Mesendoderm (in vitro differentiated cells): Measurements from ENCODE around the gene INPP5E.

ENCODE experiments used
- DNase-seq: peaks from one replicate; pipeline ENCODE4 v3.0.0; 2013
- H2AK5ac ChIP-seq: 2 replicates; pipeline ENCODE4 v1.6.1; 2013; ENCODE audit warnings: low read length, inconsistent platforms
- H2BK120ac ChIP-seq: 2 replicates; pipeline ENCODE4 v1.6.1; 2013; ENCODE audit warnings: low read depth, mild to moderate bottlenecking, low read length, moderate library complexity, mixed read lengths
- H2BK15ac ChIP-seq: replicated peaks from 2 replicates; pipeline ENCODE4 v1.6.1; 2013; ENCODE audit warnings: low read depth, mild to moderate bottlenecking, moderate library complexity
- H2BK5ac ChIP-seq: 2 replicates; pipeline ENCODE4 v1.6.1; 2013; ENCODE audit warnings: low read length, inconsistent platforms
- H3K18ac ChIP-seq: 2 replicates; pipeline ENCODE4 v1.6.1; 2013; ENCODE audit warnings: mild to moderate bottlenecking, low read length, mixed read lengths
- H3K23ac ChIP-seq: one replicate; pipeline ENCODE4 v1.6.1; 2013; ENCODE audit warnings: low read length
- H3K27ac ChIP-seq: 2 replicates; pipeline ENCODE4 v1.5.1; 2013; ENCODE audit warnings: low read depth, mild to moderate bottlenecking, inconsistent platforms, low read length, moderate library complexity
- H3K27me3 ChIP-seq: 2 replicates; pipeline ENCODE4 v1.6.1; 2013; ENCODE audit warnings: low read length, control low read depth, mild to moderate bottlenecking, inconsistent platforms; ENCODE audit not compliant: insufficient read depth, poor library complexity
- H3K36me3 ChIP-seq: 2 replicates; pipeline ENCODE4 v1.6.1; 2013; ENCODE audit warnings: low read length, inconsistent platforms; ENCODE audit not compliant: control insufficient read depth, insufficient read depth
- H3K4ac ChIP-seq: one replicate; pipeline ENCODE4 v1.6.1; 2013; ENCODE audit warnings: low read depth, mild to moderate bottlenecking, low read length, moderate library complexity
- H3K4me1 ChIP-seq: 2 replicates; pipeline ENCODE4 v1.6.1; 2013; ENCODE audit warnings: low read depth, low read length, inconsistent platforms; ENCODE audit not compliant: control insufficient read depth
- H3K4me2 ChIP-seq: 2 replicates; pipeline ENCODE4 v1.6.1; 2013; ENCODE audit warnings: low read length
- H3K4me3 ChIP-seq: 2 replicates; pipeline ENCODE4 v1.5.1; 2013; ENCODE audit warnings: mild to moderate bottlenecking, low read length
- H3K56ac ChIP-seq: one replicate; pipeline ENCODE4 v1.6.1; 2013; ENCODE audit warnings: low read length
- H3K79me1 ChIP-seq: 2 replicates; pipeline ENCODE4 v1.6.1; 2013; ENCODE audit warnings: low read length, inconsistent platforms
- H3K79me2 ChIP-seq: 2 replicates; pipeline ENCODE4 v1.6.1; 2013; ENCODE audit warnings: mild to moderate bottlenecking, low read length; ENCODE audit not compliant: control insufficient read depth, insufficient read depth
- H3K9ac ChIP-seq: 2 replicates; pipeline ENCODE4 v1.6.1; 2013; ENCODE audit warnings: low read length, inconsistent platforms
- H4K5ac ChIP-seq: one replicate; pipeline ENCODE4 v1.6.1; 2013; ENCODE audit warnings: low read length
- H4K8ac ChIP-seq: one replicate; pipeline ENCODE4 v1.6.1; 2013; ENCODE audit warnings: low read depth, mild to moderate bottlenecking, control low read depth, low read length, moderate library complexity
- WGBS: extraction: QIAGEN DNeasy Blood & Tissue Kit; methylation state at CpG from one replicate; pipeline ENCODE4 v1.1.7; 2013; ENCODE audit warnings: low lambda C conversion rate, missing lambda C conversion rate; ENCODE audit not compliant: insufficient coverage; ENCODE audit errors: extremely low coverage; 5-methylcytosine and 5-hydroxymethylcytosine counted together

Gene INPP5E

GRCh38 chr9:136424750-136425362, 14.8 kb downstream of the INPP5E start:
- H3K18ac ChIP-seq: no peak overlapping the region
- no peak overlapping the region for H2BK120ac ChIP-seq
- H2AK5ac ChIP-seq: no peak overlapping the region
- no peak overlapping the region for H3K27ac ChIP-seq
- H3K4me1 ChIP-seq: no peaks in the 10 kb centered on the region
- H2BK5ac ChIP-seq: no peak overlapping the region
- no peaks in the 10 kb centered on the region for H3K79me1 ChIP-seq
- H3K9ac ChIP-seq: no peak overlapping the region
- H3K36me3 ChIP-seq: peaks cover 6% of the 10 kb centered on the region
- no peaks in the 10 kb centered on the region for H3K27me3 ChIP-seq
- no CpG with 5 or more reads among the region's 27 CpGs for WGBS
- DNase-seq: no peak
- H2BK15ac ChIP-seq: no peak overlapping the region
- H3K23ac ChIP-seq: no peak overlapping the region
- H3K4me3 ChIP-seq: no peak overlapping the region
- H4K8ac ChIP-seq: no peak overlapping the region
- no peaks in the 10 kb centered on the region for H3K79me2 ChIP-seq
- no peak overlapping the region for H4K5ac ChIP-seq
- no peak overlapping the region for H3K4ac ChIP-seq
- H3K56ac ChIP-seq: no peak overlapping the region
- H3K4me2 ChIP-seq: no peak overlapping the region

GRCh38 chr9:136423432-136424146, 16.1 kb downstream of the INPP5E start:
- Histone ChIP-seq H4K5ac (no peak overlapping the region), H3K4me3 (no peak overlapping the region), H4K8ac (no peak overlapping the region), H3K9ac (no peak overlapping the region), H2BK15ac (no peak overlapping the region), H3K4me2 (no peak overlapping the region), H3K36me3 (peaks cover 8% of the 10 kb centered on the region), H3K23ac (no peak overlapping the region), H3K27me3 (no peaks in the 10 kb centered on the region), H3K79me2 (no peaks in the 10 kb centered on the region), H2AK5ac (no peak overlapping the region), H2BK5ac (no peak overlapping the region), H2BK120ac (no peak overlapping the region), H3K18ac (no peak overlapping the region), H3K4ac (no peak overlapping the region), H3K4me1 (no peaks in the 10 kb centered on the region), H3K79me1 (no peaks in the 10 kb centered on the region), H3K27ac (no peak overlapping the region), H3K56ac (no peak overlapping the region)
- no peak for DNase-seq
- no CpG with 5 or more reads among the region's 43 CpGs for WGBS

GRCh38 chr9:136422876-136423275, 16.8 kb downstream of the INPP5E start:
- Histone ChIP-seq H2AK5ac (no peak overlapping the region), H2BK120ac (no peak overlapping the region), H4K8ac (no peak overlapping the region), H2BK5ac (no peak overlapping the region), H3K79me1 (no peaks in the 10 kb centered on the region), H3K23ac (no peak overlapping the region), H3K18ac (no peak overlapping the region), H3K4ac (no peak overlapping the region), H3K27me3 (no peaks in the 10 kb centered on the region), H3K4me3 (no peak overlapping the region), H3K56ac (no peak overlapping the region), H3K27ac (no peak overlapping the region), H3K79me2 (no peaks in the 10 kb centered on the region), H2BK15ac (no peak overlapping the region), H3K4me1 (no peaks in the 10 kb centered on the region), H4K5ac (no peak overlapping the region), H3K4me2 (no peak overlapping the region), H3K9ac (no peak overlapping the region), H3K36me3 (peaks cover 14% of the 10 kb centered on the region)
- no peak for DNase-seq
- WGBS: no CpG with 5 or more reads among the region's 26 CpGs

- no peak overlapping the region for H3K9ac ChIP-seq
- no peak overlapping the region for H4K5ac ChIP-seq
- no peak overlapping the region for H2BK5ac ChIP-seq
Observed at GRCh38 chr9:136421791-136422190, 17.9 kb downstream of the INPP5E start.

GRCh38 chr9:136419092-136419420, 20.6 kb downstream of the INPP5E start:
- no CpG with 5 or more reads among the region's 12 CpGs for WGBS
- Histone ChIP-seq H4K8ac (no peak overlapping the region), H3K79me2 (no peaks in the 10 kb centered on the region), H4K5ac (no peak overlapping the region), H2BK120ac (no peak overlapping the region), H3K18ac (no peak overlapping the region), H3K23ac (no peak overlapping the region), H3K79me1 (peaks cover 4% of the 10 kb centered on the region), H3K27ac (no peak overlapping the region), H3K36me3 (peaks cover 29% of the 10 kb centered on the region), H3K9ac (no peak overlapping the region), H3K4me2 (no peak overlapping the region), H3K27me3 (no peaks in the 10 kb centered on the region), H2AK5ac (no peak overlapping the region), H3K4me1 (no peaks in the 10 kb centered on the region), H3K4ac (no peak overlapping the region), H2BK5ac (no peak overlapping the region), H3K56ac (no peak overlapping the region), H3K4me3 (no peak overlapping the region), H2BK15ac (no peak overlapping the region)
- DNase-seq: no peak

More at GRCh38 chr9:136421791-136422190, 17.9 kb downstream of the INPP5E start:
- DNase-seq: no peak
- Histone ChIP-seq H3K4me3 (no peak overlapping the region), H2BK120ac (no peak overlapping the region), H3K4me1 (no peaks in the 10 kb centered on the region), H3K79me1 (no peaks in the 10 kb centered on the region), H3K18ac (no peak overlapping the region), H3K36me3 (peaks cover 19% of the 10 kb centered on the region), H4K8ac (no peak overlapping the region), H3K79me2 (no peaks in the 10 kb centered on the region), H2BK15ac (no peak overlapping the region), H3K23ac (no peak overlapping the region), H2AK5ac (no peak overlapping the region), H3K27me3 (no peaks in the 10 kb centered on the region), H3K56ac (no peak overlapping the region), H3K4me2 (no peak overlapping the region), H3K27ac (no peak overlapping the region), H3K4ac (no peak overlapping the region)
- WGBS: no CpG with 5 or more reads among the region's 21 CpGs
